Mesendoderm (in vitro differentiated cells): ENCODE data around the gene GFOD2.

Source experiments
- DNase-seq: peaks from one replicate; pipeline ENCODE4 v3.0.0; 2013
- H2AK5ac ChIP-seq: 2 replicates; pipeline ENCODE4 v1.6.1; 2013; ENCODE audit warnings: low read length, inconsistent platforms
- H2BK120ac ChIP-seq: 2 replicates; pipeline ENCODE4 v1.6.1; 2013; ENCODE audit warnings: low read depth, mild to moderate bottlenecking, low read length, moderate library complexity, mixed read lengths
- H2BK15ac ChIP-seq: replicated peaks from 2 replicates; pipeline ENCODE4 v1.6.1; 2013; ENCODE audit warnings: low read depth, mild to moderate bottlenecking, moderate library complexity
- H2BK5ac ChIP-seq: 2 replicates; pipeline ENCODE4 v1.6.1; 2013; ENCODE audit warnings: low read length, inconsistent platforms
- H3K18ac ChIP-seq: 2 replicates; pipeline ENCODE4 v1.6.1; 2013; ENCODE audit warnings: mild to moderate bottlenecking, low read length, mixed read lengths
- H3K23ac ChIP-seq: one replicate; pipeline ENCODE4 v1.6.1; 2013; ENCODE audit warnings: low read length
- H3K27ac ChIP-seq: 2 replicates; pipeline ENCODE4 v1.5.1; 2013; ENCODE audit warnings: low read depth, mild to moderate bottlenecking, inconsistent platforms, low read length, moderate library complexity
- H3K27me3 ChIP-seq: 2 replicates; pipeline ENCODE4 v1.6.1; 2013; ENCODE audit warnings: low read length, control low read depth, mild to moderate bottlenecking, inconsistent platforms; ENCODE audit not compliant: insufficient read depth, poor library complexity
- H3K36me3 ChIP-seq: 2 replicates; pipeline ENCODE4 v1.6.1; 2013; ENCODE audit warnings: low read length, inconsistent platforms; ENCODE audit not compliant: control insufficient read depth, insufficient read depth
- H3K4ac ChIP-seq: one replicate; pipeline ENCODE4 v1.6.1; 2013; ENCODE audit warnings: low read depth, mild to moderate bottlenecking, low read length, moderate library complexity
- H3K4me1 ChIP-seq: 2 replicates; pipeline ENCODE4 v1.6.1; 2013; ENCODE audit warnings: low read depth, low read length, inconsistent platforms; ENCODE audit not compliant: control insufficient read depth
- H3K4me2 ChIP-seq: 2 replicates; pipeline ENCODE4 v1.6.1; 2013; ENCODE audit warnings: low read length
- H3K4me3 ChIP-seq: 2 replicates; pipeline ENCODE4 v1.5.1; 2013; ENCODE audit warnings: mild to moderate bottlenecking, low read length
- H3K56ac ChIP-seq: one replicate; pipeline ENCODE4 v1.6.1; 2013; ENCODE audit warnings: low read length
- H3K79me1 ChIP-seq: 2 replicates; pipeline ENCODE4 v1.6.1; 2013; ENCODE audit warnings: low read length, inconsistent platforms
- H3K79me2 ChIP-seq: 2 replicates; pipeline ENCODE4 v1.6.1; 2013; ENCODE audit warnings: mild to moderate bottlenecking, low read length; ENCODE audit not compliant: control insufficient read depth, insufficient read depth
- H3K9ac ChIP-seq: 2 replicates; pipeline ENCODE4 v1.6.1; 2013; ENCODE audit warnings: low read length, inconsistent platforms
- H4K5ac ChIP-seq: one replicate; pipeline ENCODE4 v1.6.1; 2013; ENCODE audit warnings: low read length
- H4K8ac ChIP-seq: one replicate; pipeline ENCODE4 v1.6.1; 2013; ENCODE audit warnings: low read depth, mild to moderate bottlenecking, control low read depth, low read length, moderate library complexity
- WGBS: extraction: QIAGEN DNeasy Blood & Tissue Kit; methylation state at CpG from one replicate; pipeline ENCODE4 v1.1.7; 2013; ENCODE audit warnings: low lambda C conversion rate, missing lambda C conversion rate; ENCODE audit not compliant: insufficient coverage; ENCODE audit errors: extremely low coverage; 5-methylcytosine and 5-hydroxymethylcytosine counted together

GFOD2 gene

GRCh38 chr16:67741118-67741517, 22.0 kb upstream of the GFOD2 start:
- WGBS = no CpG with 5 or more reads among the region's 4 CpGs
- Histone ChIP-seq H4K5ac (no peak overlapping the region), H3K18ac (no peak overlapping the region), H3K4ac (no peak overlapping the region), H2AK5ac (no peak overlapping the region), H2BK5ac (no peak overlapping the region), H4K8ac (no peak overlapping the region), H3K4me2 (no peak overlapping the region), H3K79me1 (no peaks in the 10 kb centered on the region), H3K4me1 (no peaks in the 10 kb centered on the region), H3K56ac (no peak overlapping the region), H3K36me3 (peaks cover 2% of the 10 kb centered on the region), H3K9ac (no peak overlapping the region), H3K4me3 (no peak overlapping the region), H2BK120ac (no peak overlapping the region), H3K23ac (no peak overlapping the region), H3K27ac (no peak overlapping the region), H3K79me2 (no peaks in the 10 kb centered on the region), H2BK15ac (no peak overlapping the region), H3K27me3 (no peaks in the 10 kb centered on the region)
- DNase-seq = no peak

DNA sequence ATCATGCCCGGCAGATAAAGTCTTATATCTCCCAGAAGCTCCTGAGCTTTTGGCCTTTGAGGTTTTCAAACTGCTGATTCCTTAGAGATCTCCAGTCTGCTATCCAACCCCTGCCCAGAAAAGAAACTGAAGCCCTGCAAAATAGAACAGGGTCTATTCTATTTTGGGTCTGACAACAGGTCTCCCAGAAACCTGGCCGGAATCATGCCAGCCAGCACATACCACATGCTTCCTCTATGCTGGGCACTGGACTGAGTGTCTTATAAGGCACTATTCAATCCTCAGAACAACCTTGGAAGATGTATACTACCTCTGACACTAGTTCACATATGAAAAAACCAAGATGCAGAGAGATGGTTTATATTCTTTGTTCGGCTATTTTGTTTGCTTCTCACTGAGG, 21.3 kb upstream of the GFOD2 start:
- no peak overlapping the region for H3K18ac ChIP-seq
- H2BK120ac ChIP-seq = no peak overlapping the region
- no peak overlapping the region for H2BK15ac ChIP-seq
- no peak for DNase-seq
- H3K27me3 ChIP-seq = no peaks in the 10 kb centered on the region
- WGBS = no CpG with 5 or more reads among the region's 3 CpGs
- no peaks in the 10 kb centered on the region for H3K79me2 ChIP-seq
- H3K4me2 ChIP-seq = no peak overlapping the region
- H2BK5ac ChIP-seq = no peak overlapping the region
- H3K4ac ChIP-seq = no peak overlapping the region
- H4K5ac ChIP-seq = no peak overlapping the region
- H3K9ac ChIP-seq = no peak overlapping the region
- no peaks in the 10 kb centered on the region for H3K79me1 ChIP-seq
- H3K56ac ChIP-seq = no peak overlapping the region
- no peak overlapping the region for H3K4me3 ChIP-seq
- peaks cover 2% of the 10 kb centered on the region for H3K36me3 ChIP-seq
- no peaks in the 10 kb centered on the region for H3K4me1 ChIP-seq
- H4K8ac ChIP-seq = no peak overlapping the region
- no peak overlapping the region for H2AK5ac ChIP-seq
- no peak overlapping the region for H3K27ac ChIP-seq
- H3K23ac ChIP-seq = no peak overlapping the region

DNA sequence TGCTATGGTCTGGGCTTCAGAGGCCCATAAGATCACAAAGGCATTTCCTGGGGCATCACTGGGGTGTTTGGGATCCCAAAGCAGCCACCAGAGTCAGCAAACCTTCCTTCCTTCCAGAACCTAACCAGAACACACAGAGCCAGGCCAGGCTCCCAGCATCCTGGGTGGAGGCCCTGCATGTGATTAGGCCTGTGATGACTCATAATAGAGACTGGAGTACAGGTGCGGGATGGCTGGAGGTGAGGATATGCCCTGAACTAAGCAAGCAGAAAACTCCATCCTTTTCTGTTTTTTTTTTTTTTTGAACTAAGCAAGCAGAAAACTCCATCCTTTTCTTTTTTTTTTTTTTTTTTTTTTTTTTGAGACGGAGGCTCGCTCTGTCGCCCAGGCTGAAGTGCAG, 17.7 kb upstream of the GFOD2 start:
- no peaks in the 10 kb centered on the region for H3K36me3 ChIP-seq
- no peak overlapping the region for H4K5ac ChIP-seq
- H3K27ac ChIP-seq = no peak overlapping the region

GRCh38 chr16:67734731-67735201, 15.7 kb upstream of the GFOD2 start:
- H2BK15ac ChIP-seq = no peak overlapping the region
- no peak overlapping the region for H3K23ac ChIP-seq
- no peaks in the 10 kb centered on the region for H3K79me2 ChIP-seq
- no peaks in the 10 kb centered on the region for H3K79me1 ChIP-seq
- H2AK5ac ChIP-seq = no peak overlapping the region
- H3K27ac ChIP-seq = no peak overlapping the region
- no peak overlapping the region for H2BK120ac ChIP-seq
- no peak for DNase-seq
- H3K4ac ChIP-seq = no peak overlapping the region
- no peak overlapping the region for H3K9ac ChIP-seq
- H4K8ac ChIP-seq = no peak overlapping the region
- no peaks in the 10 kb centered on the region for H3K27me3 ChIP-seq
- no peak overlapping the region for H2BK5ac ChIP-seq
- H3K56ac ChIP-seq = no peak overlapping the region
- H3K4me1 ChIP-seq = no peaks in the 10 kb centered on the region
- H3K4me3 ChIP-seq = no peak overlapping the region
- H3K18ac ChIP-seq = no peak overlapping the region
- H3K4me2 ChIP-seq = no peak overlapping the region
- no peaks in the 10 kb centered on the region for H3K36me3 ChIP-seq
- no peak overlapping the region for H4K5ac ChIP-seq
- no CpG with 5 or more reads among the region's 9 CpGs for WGBS

More for the DNA sequence above, 17.7 kb upstream of the GFOD2 start:
- Histone ChIP-seq H3K23ac (no peak overlapping the region), H3K9ac (no peak overlapping the region), H2BK5ac (no peak overlapping the region), H3K27me3 (no peaks in the 10 kb centered on the region), H2BK120ac (no peak overlapping the region), H3K79me2 (no peaks in the 10 kb centered on the region), H3K4me2 (no peak overlapping the region), H3K4me3 (no peak overlapping the region), H2AK5ac (no peak overlapping the region), H3K56ac (no peak overlapping the region), H2BK15ac (no peak overlapping the region), H4K8ac (no peak overlapping the region), H3K18ac (no peak overlapping the region), H3K79me1 (no peaks in the 10 kb centered on the region), H3K4ac (no peak overlapping the region), H3K4me1 (no peaks in the 10 kb centered on the region)
- no peak for DNase-seq
- no CpG with 5 or more reads among the region's 4 CpGs for WGBS

DNA sequence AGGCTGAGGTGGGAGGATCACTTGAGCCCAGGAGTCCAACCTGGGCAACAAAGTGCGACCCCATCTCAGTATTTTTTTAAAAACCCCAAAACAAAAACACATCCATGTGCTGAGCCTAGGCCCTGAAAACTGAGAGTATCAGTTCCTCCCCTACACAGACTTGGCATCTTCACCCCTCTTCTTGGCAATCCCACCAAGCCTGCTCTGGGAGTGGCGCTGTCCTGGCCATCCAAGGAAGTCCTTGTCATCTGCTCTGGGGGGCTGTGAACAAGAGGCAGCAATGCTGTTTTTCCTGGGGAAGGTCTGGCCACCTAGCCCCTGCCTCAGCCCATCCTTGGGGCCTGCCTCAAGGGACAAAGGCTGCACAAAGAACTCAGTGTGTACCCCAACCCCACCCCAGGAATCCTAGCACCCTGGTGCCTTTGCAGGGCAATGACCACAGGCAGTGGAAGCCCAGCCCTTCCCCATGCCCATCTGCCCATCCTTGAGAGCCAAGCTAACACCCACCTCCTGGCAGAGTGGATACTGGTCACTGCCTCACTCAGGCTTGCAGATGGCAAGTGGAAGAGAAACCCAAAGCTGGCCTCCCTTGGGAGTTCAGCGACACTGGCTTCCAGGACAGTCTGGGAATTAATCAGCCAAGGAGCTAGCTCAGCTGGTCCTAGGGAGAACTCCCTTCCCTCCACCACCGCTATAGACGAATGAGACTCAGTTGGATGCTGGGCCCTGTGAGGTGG, 14.8 kb upstream of the GFOD2 start:
- Histone ChIP-seq H3K27me3 (no peaks in the 10 kb centered on the region), H2BK15ac (no peak overlapping the region), H3K4me3 (no peak overlapping the region), H3K4me2 (no peak overlapping the region), H3K23ac (no peak overlapping the region), H3K79me1 (no peaks in the 10 kb centered on the region), H3K27ac (no peak overlapping the region), H3K9ac (no peak overlapping the region), H4K5ac (no peak overlapping the region), H2BK120ac (no peak overlapping the region), H3K36me3 (no peaks in the 10 kb centered on the region), H3K18ac (no peak overlapping the region), H2AK5ac (no peak overlapping the region), H2BK5ac (no peak overlapping the region), H3K79me2 (no peaks in the 10 kb centered on the region), H4K8ac (no peak overlapping the region), H3K56ac (no peak overlapping the region), H3K4ac (no peak overlapping the region), H3K4me1 (no peaks in the 10 kb centered on the region)
- no CpG with 5 or more reads among the region's 5 CpGs for WGBS
- DNase-seq = no peak

GRCh38 chr16:67731753-67732095, 12.6 kb upstream of the GFOD2 start:
- Histone ChIP-seq H3K27me3 (no peaks in the 10 kb centered on the region), H3K4me2 (no peak overlapping the region), H3K9ac (no peak overlapping the region), H3K79me1 (no peaks in the 10 kb centered on the region), H3K23ac (no peak overlapping the region), H3K18ac (no peak overlapping the region), H4K5ac (no peak overlapping the region), H3K56ac (no peak overlapping the region), H3K4me1 (no peaks in the 10 kb centered on the region), H3K36me3 (no peaks in the 10 kb centered on the region), H3K27ac (no peak overlapping the region), H4K8ac (no peak overlapping the region), H2BK5ac (no peak overlapping the region), H3K79me2 (no peaks in the 10 kb centered on the region), H2AK5ac (no peak overlapping the region), H2BK15ac (no peak overlapping the region), H3K4me3 (no peak overlapping the region), H3K4ac (no peak overlapping the region), H2BK120ac (no peak overlapping the region)
- DNase-seq = no peak
- no CpG with 5 or more reads among the region's 4 CpGs for WGBS
